ENCODE measurements around the gene CHURC1.

The CHURC1 gene

GRCh38 chr14:64915797-64916196, 1.5 kb downstream of the CHURC1 start:
- H4K8ac ChIP-seq (ENCODE audit: low read depth, low read length) = no peak overlapping the region
- H3K79me1 ChIP-seq (ENCODE audit: low read depth, low read length) = peaks cover 2% of the 10 kb centered on the region
- no peak overlapping the region for H3K23ac ChIP-seq (ENCODE audit: low read depth, low read length, poor library complexity)
- H3K36me3 ChIP-seq (replicated peaks in 1 of 2; ENCODE audit: control insufficient read depth in 2 of 2, insufficient read depth in 2 of 2, low read length in 2 of 2) = peaks cover 0 to 3% of the 10 kb centered on the region in 2 donors
- no peak overlapping the region for H2AK5ac ChIP-seq (ENCODE audit: low read depth, low read length)
- WGBS, 2 donors (ENCODE audit: extremely low coverage in 2 of 2, insufficient read length in 2 of 2, insufficient replicate concordance in 1 of 2) = no CpG with 5 or more reads among the region's 2 CpGs
- H2BK12ac ChIP-seq (ENCODE audit: low read length) = no peak overlapping the region
- peaks cover 0 to 10% of the 10 kb centered on the region in 2 donors for H3K4me1 ChIP-seq (ENCODE audit: control insufficient read depth in 2 of 2, insufficient read depth in 1 of 2, low read depth in 1 of 2, low read length in 2 of 2)
- no peak overlapping the region for H3K14ac ChIP-seq (ENCODE audit: low read length)
- H3K27ac ChIP-seq (replicated peaks; ENCODE audit: low read length) = no peak overlapping the region
- H3K9ac ChIP-seq (ENCODE audit: low read depth, low read length, poor library complexity) = no peak overlapping the region
- DNase-seq (ENCODE audit: low spot score) = no peak
- H3K27me3 ChIP-seq (ENCODE audit: control insufficient read depth in 3 of 3, insufficient read depth in 3 of 3, low read depth in 1 of 3, low read length in 3 of 3) = no peaks in the 10 kb centered on the region
- H3K18ac ChIP-seq (ENCODE audit: low read length) = no peak overlapping the region
- no peak overlapping the region for H2BK15ac ChIP-seq (ENCODE audit: low read length)
- H2AFZ ChIP-seq (ENCODE audit: low read length) = no peak overlapping the region
- H2BK5ac ChIP-seq (ENCODE audit: low read length) = no peak overlapping the region
- no peak overlapping the region for H3K4me2 ChIP-seq (ENCODE audit: insufficient read depth, low read length, poor library complexity, severe bottlenecking)
- H3K4ac ChIP-seq (ENCODE audit: low read length) = no peak overlapping the region
- no peak overlapping the region for H2BK120ac ChIP-seq (ENCODE audit: low read depth, low read length)
- H3K9me3 ChIP-seq (replicated peaks in 1 of 2; ENCODE audit: control insufficient read depth in 2 of 2, insufficient read depth in 1 of 2, low read depth in 1 of 2, low read length in 2 of 2) = no peaks in the 10 kb centered on the region
- H4K91ac ChIP-seq (ENCODE audit: low read depth, low read length, poor library complexity) = no peak overlapping the region
- no peak overlapping the region for H3K4me3 ChIP-seq (ENCODE audit: low read length in 2 of 2)

GRCh38 chr14:64918216-64918615, 4.0 kb downstream of the CHURC1 start:
- DNase-seq (ENCODE audit: low spot score) = no peak
- Histone ChIP-seq H3K36me3 (replicated peaks in 1 of 2; ENCODE audit: control insufficient read depth in 2 of 2, insufficient read depth in 2 of 2, low read length in 2 of 2) (peaks cover 0 to 3% of the 10 kb centered on the region in 2 donors), H3K4me3 (ENCODE audit: low read length in 2 of 2) (no peak overlapping the region), H3K23ac (ENCODE audit: low read depth, low read length, poor library complexity) (no peak overlapping the region), H3K79me1 (ENCODE audit: low read depth, low read length) (peaks cover 2% of the 10 kb centered on the region), H2BK12ac (ENCODE audit: low read length) (no peak overlapping the region), H3K27ac (replicated peaks; ENCODE audit: low read length) (no peak overlapping the region), H3K27me3 (ENCODE audit: control insufficient read depth in 3 of 3, insufficient read depth in 3 of 3, low read depth in 1 of 3, low read length in 3 of 3) (no peaks in the 10 kb centered on the region), H3K4me2 (ENCODE audit: insufficient read depth, low read length, poor library complexity, severe bottlenecking) (no peak overlapping the region), H3K4ac (ENCODE audit: low read length) (no peak overlapping the region), H3K14ac (ENCODE audit: low read length) (no peak overlapping the region), H2BK5ac (ENCODE audit: low read length) (no peak overlapping the region), H3K4me1 (ENCODE audit: control insufficient read depth in 2 of 2, insufficient read depth in 1 of 2, low read depth in 1 of 2, low read length in 2 of 2) (peaks cover 0 to 10% of the 10 kb centered on the region in 2 donors), H3K18ac (ENCODE audit: low read length) (no peak overlapping the region), H2AFZ (ENCODE audit: low read length) (no peak overlapping the region), H4K8ac (ENCODE audit: low read depth, low read length) (no peak overlapping the region), H2BK120ac (ENCODE audit: low read depth, low read length) (no peak overlapping the region), H4K91ac (ENCODE audit: low read depth, low read length, poor library complexity) (no peak overlapping the region), H3K9me3 (replicated peaks in 1 of 2; ENCODE audit: control insufficient read depth in 2 of 2, insufficient read depth in 1 of 2, low read depth in 1 of 2, low read length in 2 of 2) (no peaks in the 10 kb centered on the region), H2AK5ac (ENCODE audit: low read depth, low read length) (no peak overlapping the region), H2BK15ac (ENCODE audit: low read length) (no peak overlapping the region), H3K9ac (ENCODE audit: low read depth, low read length, poor library complexity) (no peak overlapping the region)
- no CpG with 5 or more reads among the region's 4 CpGs for WGBS, 2 donors (ENCODE audit: extremely low coverage in 2 of 2, insufficient read length in 2 of 2, insufficient replicate concordance in 1 of 2)

- H3K27me3 ChIP-seq (ENCODE audit: control insufficient read depth in 3 of 3, insufficient read depth in 3 of 3, low read depth in 1 of 3, low read length in 3 of 3) = no peaks in the 10 kb centered on the region
- H2BK5ac ChIP-seq (ENCODE audit: low read length) = no peak overlapping the region
- H3K4ac ChIP-seq (ENCODE audit: low read length) = no peak overlapping the region
- H3K9me3 ChIP-seq (replicated peaks in 1 of 2; ENCODE audit: control insufficient read depth in 2 of 2, insufficient read depth in 1 of 2, low read depth in 1 of 2, low read length in 2 of 2) = no peaks in the 10 kb centered on the region
- H3K4me2 ChIP-seq (ENCODE audit: insufficient read depth, low read length, poor library complexity, severe bottlenecking) = no peak overlapping the region
- H3K4me3 ChIP-seq (ENCODE audit: low read length in 2 of 2) = no peak overlapping the region
- H2BK12ac ChIP-seq (ENCODE audit: low read length) = no peak overlapping the region
- no peak overlapping the region for H3K23ac ChIP-seq (ENCODE audit: low read depth, low read length, poor library complexity)
- H3K9ac ChIP-seq (ENCODE audit: low read depth, low read length, poor library complexity) = no peak overlapping the region
- no peak overlapping the region for H3K27ac ChIP-seq (replicated peaks; ENCODE audit: low read length)
- peaks cover 0 to 9% of the 10 kb centered on the region in 2 donors for H3K36me3 ChIP-seq (replicated peaks in 1 of 2; ENCODE audit: control insufficient read depth in 2 of 2, insufficient read depth in 2 of 2, low read length in 2 of 2)
- H2AFZ ChIP-seq (ENCODE audit: low read length) = no peak overlapping the region
- H2BK15ac ChIP-seq (ENCODE audit: low read length) = no peak overlapping the region
- no peak for DNase-seq (ENCODE audit: low spot score)
- no peak overlapping the region for H2BK120ac ChIP-seq (ENCODE audit: low read depth, low read length)
- H3K18ac ChIP-seq (ENCODE audit: low read length) = no peak overlapping the region
- peaks cover 0 to 10% of the 10 kb centered on the region in 2 donors for H3K4me1 ChIP-seq (ENCODE audit: control insufficient read depth in 2 of 2, insufficient read depth in 1 of 2, low read depth in 1 of 2, low read length in 2 of 2)
- H2AK5ac ChIP-seq (ENCODE audit: low read depth, low read length) = no peak overlapping the region
- H4K91ac ChIP-seq (ENCODE audit: low read depth, low read length, poor library complexity) = no peak overlapping the region
- H3K79me1 ChIP-seq (ENCODE audit: low read depth, low read length) = peaks cover 2% of the 10 kb centered on the region
- H3K14ac ChIP-seq (ENCODE audit: low read length) = no peak overlapping the region
- H4K8ac ChIP-seq (ENCODE audit: low read depth, low read length) = no peak overlapping the region
Measured at GRCh38 chr14:64919215-64919614, 5.0 kb downstream of the CHURC1 start.

- Histone ChIP-seq H2BK120ac (ENCODE audit: low read depth, low read length) (no peak overlapping the region), H3K36me3 (replicated peaks in 1 of 2; ENCODE audit: control insufficient read depth in 2 of 2, insufficient read depth in 2 of 2, low read length in 2 of 2) (peaks cover 0 to 13% of the 10 kb centered on the region in 2 donors)
Measured at GRCh38 chr14:64919618-64920017, 5.4 kb downstream of the CHURC1 start.

More at GRCh38 chr14:64919618-64920017, 5.4 kb downstream of the CHURC1 start:
- Histone ChIP-seq H3K18ac (ENCODE audit: low read length) (no peak overlapping the region), H4K91ac (ENCODE audit: low read depth, low read length, poor library complexity) (no peak overlapping the region), H2AK5ac (ENCODE audit: low read depth, low read length) (no peak overlapping the region), H2BK15ac (ENCODE audit: low read length) (no peak overlapping the region), H2AFZ (ENCODE audit: low read length) (no peak overlapping the region), H3K14ac (ENCODE audit: low read length) (no peak overlapping the region), H3K4me3 (ENCODE audit: low read length in 2 of 2) (no peak overlapping the region), H3K27me3 (ENCODE audit: control insufficient read depth in 3 of 3, insufficient read depth in 3 of 3, low read depth in 1 of 3, low read length in 3 of 3) (no peaks in the 10 kb centered on the region), H3K4me2 (ENCODE audit: insufficient read depth, low read length, poor library complexity, severe bottlenecking) (no peak overlapping the region), H3K23ac (ENCODE audit: low read depth, low read length, poor library complexity) (no peak overlapping the region), H3K4ac (ENCODE audit: low read length) (no peak overlapping the region), H3K27ac (replicated peaks; ENCODE audit: low read length) (no peak overlapping the region), H3K79me1 (ENCODE audit: low read depth, low read length) (peaks cover 2% of the 10 kb centered on the region), H3K9me3 (replicated peaks in 1 of 2; ENCODE audit: control insufficient read depth in 2 of 2, insufficient read depth in 1 of 2, low read depth in 1 of 2, low read length in 2 of 2) (no peaks in the 10 kb centered on the region), H3K4me1 (ENCODE audit: control insufficient read depth in 2 of 2, insufficient read depth in 1 of 2, low read depth in 1 of 2, low read length in 2 of 2) (peaks cover 0 to 10% of the 10 kb centered on the region in 2 donors), H3K9ac (ENCODE audit: low read depth, low read length, poor library complexity) (no peak overlapping the region), H2BK12ac (ENCODE audit: low read length) (no peak overlapping the region), H4K8ac (ENCODE audit: low read depth, low read length) (no peak overlapping the region), H2BK5ac (ENCODE audit: low read length) (no peak overlapping the region)
- DNase-seq (ENCODE audit: low spot score) = no peak
- no CpG with 5 or more reads among the region's 5 CpGs for WGBS, 2 donors (ENCODE audit: extremely low coverage in 2 of 2, insufficient read length in 2 of 2, insufficient replicate concordance in 1 of 2)
